ENCODE results near the gene SARS2.
"Not testable (repeated sequence)": the region's sequence is repeated elsewhere in the genome, so short reads cannot be mapped to it uniquely, and the experiment has no call there.

The SARS2 gene, protein sequence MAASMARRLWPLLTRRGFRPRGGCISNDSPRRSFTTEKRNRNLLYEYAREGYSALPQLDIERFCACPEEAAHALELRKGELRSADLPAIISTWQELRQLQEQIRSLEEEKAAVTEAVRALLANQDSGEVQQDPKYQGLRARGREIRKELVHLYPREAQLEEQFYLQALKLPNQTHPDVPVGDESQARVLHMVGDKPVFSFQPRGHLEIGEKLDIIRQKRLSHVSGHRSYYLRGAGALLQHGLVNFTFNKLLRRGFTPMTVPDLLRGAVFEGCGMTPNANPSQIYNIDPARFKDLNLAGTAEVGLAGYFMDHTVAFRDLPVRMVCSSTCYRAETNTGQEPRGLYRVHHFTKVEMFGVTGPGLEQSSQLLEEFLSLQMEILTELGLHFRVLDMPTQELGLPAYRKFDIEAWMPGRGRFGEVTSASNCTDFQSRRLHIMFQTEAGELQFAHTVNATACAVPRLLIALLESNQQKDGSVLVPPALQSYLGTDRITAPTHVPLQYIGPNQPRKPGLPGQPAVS

DNA sequence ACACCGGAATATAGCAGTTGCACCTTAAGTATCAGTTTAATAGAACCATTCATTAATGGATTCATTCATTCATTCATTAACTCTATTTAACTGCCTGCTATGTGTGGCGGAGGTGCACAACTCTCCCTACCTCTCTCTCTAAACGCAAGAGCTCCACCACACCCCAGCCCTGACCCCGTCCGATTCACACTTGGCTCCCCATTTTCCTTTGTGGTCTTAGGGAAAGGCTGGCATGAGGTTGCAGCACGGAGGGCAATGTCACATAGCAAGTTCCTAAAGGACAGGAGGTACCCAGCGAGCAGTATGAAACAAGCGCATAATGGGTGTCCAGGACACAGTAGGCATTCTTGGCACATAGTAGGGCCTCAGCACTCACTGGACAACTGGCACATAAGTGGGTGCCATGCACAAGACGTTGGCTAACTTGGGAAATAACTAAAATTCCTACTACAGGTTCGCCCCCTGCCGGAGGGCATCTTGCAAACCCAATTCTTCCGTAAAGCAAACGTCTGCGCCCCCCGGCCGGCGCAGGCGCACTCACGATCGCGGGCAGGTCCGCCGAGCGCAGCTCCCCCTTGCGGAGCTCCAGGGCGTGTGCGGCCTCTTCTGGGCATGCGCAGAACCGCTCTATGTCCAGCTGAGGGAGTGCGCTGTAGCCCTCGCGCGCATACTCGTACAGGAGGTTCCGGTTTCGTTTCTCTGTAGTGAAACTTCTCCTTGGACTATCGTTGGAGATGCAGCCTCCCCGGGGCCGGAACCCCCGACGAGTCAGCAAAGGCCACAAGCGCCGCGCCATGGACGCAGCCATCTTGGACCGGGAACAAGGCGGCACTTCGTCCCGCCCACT, at the start of gene SARS2:
SARS2 (minus strand) TSS at position 835 of the 847 bp plus-strand sequence; CDS start at position 808, 27 bp downstream.
- DNase-seq (ENCODE audit: low read depth in 2 of 2), result peak; percentile 84 to 86

DNA sequence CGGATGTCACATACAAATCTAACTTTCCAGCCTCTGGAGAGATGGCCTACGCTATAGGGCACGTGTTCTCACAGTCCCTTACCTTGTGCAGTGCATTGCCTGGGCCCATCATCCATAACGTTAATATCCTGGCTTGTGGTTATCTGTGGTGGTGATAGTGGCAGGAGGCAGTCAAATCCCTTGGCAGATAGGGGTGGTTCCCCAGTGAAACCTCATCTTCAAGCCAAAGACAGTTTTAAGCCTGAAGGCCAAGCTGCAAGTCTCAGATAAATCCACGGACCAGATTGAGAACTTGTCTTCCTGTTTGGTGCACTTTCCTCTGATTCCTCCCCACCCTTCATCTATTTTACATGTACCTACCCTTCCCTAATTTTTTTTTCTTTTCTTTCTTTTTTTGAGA, 49.2 kb upstream of the SARS2 start:
- DNase-seq (ENCODE audit: low read depth in 2 of 2), result no peak

DNA sequence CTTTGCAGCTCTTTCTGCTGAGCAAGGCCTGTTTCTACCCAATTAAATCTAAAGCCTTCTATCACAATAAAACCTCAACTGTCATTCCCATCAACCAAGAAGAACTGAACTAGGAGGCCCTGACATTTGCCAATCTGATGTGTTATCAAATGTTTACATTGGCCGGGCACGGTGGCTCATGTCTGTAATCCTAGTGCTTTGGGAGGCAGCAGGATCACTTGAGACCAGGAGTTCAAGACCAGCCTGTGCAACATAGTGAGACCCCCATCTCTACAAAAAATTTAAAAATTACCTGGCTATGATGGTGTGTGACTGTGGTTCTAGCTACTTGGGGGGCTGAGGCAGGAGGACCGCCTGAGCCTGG, 47.7 kb upstream of the SARS2 start:
- DNase-seq (ENCODE audit: low read depth in 2 of 2), result no peak

DNA sequence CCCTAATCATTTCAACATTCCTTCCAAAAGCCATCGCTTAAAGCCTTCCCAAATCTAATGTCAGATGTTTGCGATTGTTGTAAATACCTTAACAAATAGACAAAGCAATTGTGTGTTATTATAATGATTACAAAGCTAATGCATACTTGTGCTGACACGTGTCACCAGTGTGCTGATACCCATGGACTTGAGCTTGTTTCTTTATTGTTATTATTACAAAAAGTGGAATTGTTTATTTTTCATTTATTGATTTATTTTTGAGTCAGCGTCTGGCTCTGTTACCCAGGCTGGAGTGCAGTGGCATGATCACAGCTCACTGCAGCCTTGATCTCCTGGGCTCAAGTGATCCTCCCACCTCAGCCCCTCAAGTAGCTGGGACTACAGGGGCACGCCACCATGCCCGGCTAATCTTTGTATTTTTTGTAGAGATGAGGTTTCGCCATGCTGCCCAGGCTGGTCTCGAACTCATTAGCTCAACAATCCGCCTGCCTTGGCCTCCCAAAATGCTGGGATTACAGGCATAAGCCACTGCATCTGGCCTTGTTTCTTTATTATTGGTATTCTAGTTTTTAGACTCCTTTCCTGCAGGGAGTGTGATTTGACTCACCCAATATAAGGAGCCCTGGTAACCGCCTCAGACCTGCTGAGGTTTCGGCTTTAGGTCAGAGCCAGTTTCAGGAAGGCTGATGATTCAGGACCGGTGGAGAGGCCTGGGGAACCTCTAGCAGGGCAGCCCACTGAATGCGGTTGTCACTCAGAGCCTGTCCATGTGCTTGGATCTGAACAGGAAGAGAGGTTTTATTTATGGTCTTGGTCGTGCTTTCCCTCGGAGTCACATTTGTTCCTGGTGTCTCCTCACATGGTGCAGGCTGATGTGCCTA, 47.1 kb upstream of the SARS2 start:
- peak; percentile 61 to 72 for DNase-seq (ENCODE audit: low read depth in 2 of 2)

DNA sequence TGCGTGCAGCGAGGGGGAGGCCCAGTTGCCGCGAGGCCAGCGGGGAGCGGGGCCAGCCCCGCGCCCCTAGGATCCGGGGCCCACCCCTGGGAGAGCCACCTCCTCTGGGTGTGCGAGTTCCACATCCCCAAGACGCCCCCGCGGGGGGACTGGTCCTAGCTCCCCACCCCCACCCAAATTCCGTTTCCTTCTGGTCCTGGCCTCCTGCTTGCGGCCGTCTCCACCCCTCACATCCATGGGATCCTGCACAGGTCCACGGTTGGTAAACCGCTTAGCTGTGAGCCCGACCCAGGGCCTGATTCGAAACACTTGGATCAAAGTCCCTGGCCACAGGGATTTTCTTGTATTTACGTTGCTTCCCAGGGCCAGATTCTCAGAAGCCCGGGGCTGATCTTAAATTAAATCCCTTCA, 45.3 kb upstream of the SARS2 start:
- DNase-seq (ENCODE audit: low read depth in 2 of 2), result no peak

DNA sequence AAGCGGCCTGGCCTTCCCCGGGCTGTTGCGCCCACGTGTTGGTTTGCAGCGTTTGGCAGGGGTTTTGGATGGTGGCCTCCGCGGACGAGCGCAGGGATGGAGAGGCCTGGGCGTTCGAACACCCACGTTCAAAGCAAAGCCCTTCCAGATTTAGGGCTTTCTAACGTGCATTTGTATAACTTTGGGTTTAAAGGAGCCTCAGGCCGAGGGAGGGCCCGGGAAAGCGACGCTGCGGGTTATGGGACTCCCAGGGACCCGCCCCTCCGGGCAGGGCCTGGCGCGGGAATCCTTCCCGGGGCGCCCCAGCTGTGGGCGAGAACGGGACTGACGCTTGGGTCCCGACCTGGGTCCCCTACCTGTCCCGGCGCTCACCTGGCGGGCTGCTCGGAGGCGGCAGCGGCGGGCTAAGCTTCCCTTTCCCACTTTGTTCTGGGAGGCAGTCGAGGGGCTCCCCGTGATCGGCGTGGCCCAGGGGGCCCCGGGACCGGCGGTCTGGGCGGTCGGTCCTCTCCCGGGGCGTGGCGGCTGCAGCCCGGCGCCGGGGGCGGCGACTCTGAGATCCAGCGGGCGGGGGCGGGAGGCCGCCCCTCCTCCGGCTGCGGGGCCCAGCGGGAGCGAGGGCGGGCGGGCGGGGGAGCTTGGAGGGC, 44.8 kb upstream of the SARS2 start, which contains the start of gene FBXO17:
FBXO17 (minus strand) TSS at position 529 of the 647 bp plus-strand sequence. CDS start 25,423 bp downstream, outside the sequence.
- DNase-seq (ENCODE audit: low read depth in 2 of 2), result no peak

DNA sequence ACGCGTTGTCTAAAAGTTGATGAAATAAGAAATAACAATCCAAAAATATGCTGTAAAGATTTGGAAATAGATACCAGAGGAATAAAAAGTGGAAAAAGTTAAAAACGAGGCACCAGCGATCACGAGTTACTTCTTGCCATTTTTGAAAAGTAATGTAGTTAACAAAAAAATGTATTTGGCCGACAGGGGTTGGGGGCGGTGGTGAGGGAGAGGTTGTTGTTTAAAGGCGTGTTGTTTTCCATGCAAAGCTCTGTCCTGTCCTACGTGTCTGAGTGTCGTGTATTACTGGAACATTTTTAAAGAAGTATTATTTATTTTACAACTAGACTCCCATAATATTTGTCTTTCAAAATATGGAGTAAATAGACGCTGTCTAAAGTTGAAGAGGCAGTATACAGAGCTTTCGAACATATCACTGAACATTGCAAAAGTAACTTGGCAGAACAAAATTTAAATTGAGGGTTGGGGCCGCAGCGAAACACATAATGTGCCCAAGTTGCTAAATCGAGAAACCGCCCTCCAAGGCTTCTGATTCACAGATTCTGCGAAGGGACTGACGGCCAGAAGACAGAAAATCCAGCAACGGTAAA, 44.2 kb upstream of the SARS2 start:
- DNase-seq (ENCODE audit: low read depth in 2 of 2), result no peak

DNA sequence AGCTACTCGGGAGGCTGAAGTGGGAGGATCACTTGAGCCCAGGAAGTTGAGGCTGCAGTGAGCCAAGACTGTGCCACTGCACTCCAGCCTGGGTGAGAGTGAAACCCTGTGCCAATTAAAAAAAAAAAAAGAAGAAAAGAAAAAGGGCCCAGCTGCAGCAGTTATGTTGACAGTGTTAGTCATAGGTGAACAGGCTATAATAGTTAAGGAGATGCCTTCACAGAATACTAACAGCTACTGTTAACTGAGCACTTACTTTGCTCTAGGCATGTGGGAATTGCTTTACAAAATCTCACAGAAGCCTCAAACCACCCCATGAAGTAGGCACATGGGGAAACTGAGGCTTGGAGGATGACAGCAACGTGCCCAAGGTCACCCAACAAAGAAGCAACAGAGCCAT, 41.1 kb upstream of the SARS2 start:
- DNase-seq (ENCODE audit: low read depth in 2 of 2), result no peak

DNA sequence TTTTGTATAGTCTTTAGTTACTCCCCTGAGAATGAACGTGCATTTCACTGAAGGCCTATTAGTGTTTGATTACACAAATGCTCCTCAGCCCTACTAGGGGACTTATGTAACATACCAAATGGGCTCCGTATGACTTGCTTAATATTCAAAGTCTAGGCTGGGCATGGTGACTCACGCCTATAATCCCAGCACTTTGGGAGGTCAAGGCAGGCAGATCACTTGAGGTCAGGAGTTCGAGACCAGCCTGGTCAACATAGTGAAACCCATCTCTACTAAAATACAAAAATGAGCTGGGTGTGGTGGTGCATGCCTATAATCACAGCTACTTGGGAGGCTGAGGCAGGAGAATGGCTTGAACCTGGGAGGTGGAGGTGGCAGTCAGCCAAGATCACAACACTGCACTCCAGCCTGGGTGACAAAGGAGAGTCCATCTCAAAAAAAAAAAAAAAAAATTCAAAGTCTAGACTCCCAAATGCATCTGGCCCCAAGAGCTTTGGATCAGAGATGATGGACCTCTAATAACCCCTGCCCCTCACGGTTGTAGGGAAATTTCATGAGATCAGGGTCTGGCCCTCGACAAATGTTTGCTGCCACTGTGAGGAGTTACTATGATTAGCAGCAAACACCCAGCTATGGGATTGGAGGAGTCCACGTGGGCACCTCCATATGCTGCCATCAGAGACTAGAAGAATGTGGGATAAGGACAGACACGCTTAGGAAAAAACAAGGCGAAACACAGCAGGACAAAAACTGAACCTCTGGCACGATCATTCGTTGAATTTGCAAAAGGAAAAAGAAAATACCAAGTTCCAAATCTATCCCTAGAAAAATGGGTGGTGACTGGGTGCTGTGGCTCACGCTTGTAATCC, 40.3 kb upstream of the SARS2 start:
- DNase-seq (ENCODE audit: low read depth in 2 of 2), result no peak

DNA sequence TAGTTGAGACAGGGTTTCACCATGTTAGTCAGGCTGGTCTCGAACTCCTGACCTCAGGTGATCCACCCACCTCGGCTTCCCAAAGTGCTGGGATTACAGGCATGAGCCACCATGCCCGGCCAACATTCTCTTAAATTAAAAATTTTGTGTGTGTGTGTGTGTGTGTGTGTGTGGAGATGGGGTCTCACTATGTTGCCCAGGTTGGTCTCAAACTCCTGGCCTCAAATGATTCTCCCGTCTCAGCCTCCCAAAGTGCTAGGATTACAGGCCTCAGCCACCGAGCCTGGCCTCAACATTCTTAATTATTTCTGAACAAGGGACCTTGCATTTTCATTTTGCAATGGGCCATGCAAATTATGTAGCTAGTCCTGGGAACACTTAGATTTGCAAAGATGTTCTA, 35.6 kb upstream of the SARS2 start:
- DNase-seq (ENCODE audit: low read depth in 2 of 2), result not testable (repeated sequence)

DNA sequence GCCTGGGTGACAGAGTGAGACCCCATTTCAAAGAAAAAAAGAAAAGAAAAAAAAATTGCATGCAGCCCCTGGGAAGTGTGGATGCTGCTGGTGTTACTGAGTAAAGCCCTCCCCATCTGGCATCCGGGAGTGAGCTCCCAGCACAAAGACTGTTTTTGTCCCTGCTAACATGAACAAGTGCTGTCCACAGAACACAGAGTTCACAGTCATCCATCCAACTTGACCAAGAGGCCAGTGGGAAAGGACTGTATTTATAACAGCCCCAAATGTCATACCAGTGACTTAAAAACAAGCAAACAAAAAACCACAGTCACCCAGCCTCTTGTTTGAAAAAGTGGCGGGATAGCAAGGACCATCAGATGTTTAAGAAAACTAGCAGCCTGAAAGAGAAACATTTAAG, 34.2 kb upstream of the SARS2 start:
- no peak for DNase-seq (ENCODE audit: low read depth in 2 of 2)

DNA sequence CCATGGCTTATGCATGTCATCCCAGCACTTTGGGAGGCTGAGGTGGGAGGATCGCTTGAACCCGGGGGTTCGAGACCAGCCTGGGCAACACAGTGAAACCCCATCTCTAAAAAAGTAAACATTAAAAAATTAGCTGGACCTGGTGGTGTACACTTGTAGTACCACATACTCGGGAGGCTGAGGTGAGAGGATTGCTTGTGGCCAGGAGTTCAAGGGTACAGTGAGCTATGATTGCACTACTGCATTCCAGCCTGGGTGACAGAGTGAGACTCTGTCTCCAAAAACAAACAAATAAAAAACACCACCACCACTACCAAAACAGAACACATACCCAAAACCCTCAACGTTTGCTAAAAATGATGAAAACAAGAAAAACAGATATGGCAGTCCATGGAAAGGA, 29.1 kb upstream of the SARS2 start:
- DNase-seq (ENCODE audit: low read depth in 2 of 2), result no peak

DNA sequence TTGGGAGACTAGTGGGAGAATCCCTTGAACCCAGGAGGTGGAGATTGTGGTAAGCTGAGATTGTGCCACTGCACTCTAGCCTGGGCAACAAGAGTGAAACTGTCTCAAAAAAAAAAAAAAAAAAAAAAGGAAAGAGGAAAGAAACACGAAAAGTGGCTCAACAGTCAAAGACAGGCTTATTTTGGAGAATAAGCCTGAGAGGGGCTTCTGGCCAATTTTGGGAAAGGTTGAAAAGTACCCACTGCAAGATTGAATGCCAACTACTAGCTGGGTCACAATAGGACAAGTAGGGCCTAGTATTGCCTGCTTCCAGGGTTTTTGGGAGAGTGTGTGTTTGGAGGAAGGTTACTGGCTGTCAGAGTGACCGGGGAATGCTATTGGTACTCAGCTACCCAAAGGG, 27.7 kb upstream of the SARS2 start:
- DNase-seq (ENCODE audit: low read depth in 2 of 2), result no peak

DNA sequence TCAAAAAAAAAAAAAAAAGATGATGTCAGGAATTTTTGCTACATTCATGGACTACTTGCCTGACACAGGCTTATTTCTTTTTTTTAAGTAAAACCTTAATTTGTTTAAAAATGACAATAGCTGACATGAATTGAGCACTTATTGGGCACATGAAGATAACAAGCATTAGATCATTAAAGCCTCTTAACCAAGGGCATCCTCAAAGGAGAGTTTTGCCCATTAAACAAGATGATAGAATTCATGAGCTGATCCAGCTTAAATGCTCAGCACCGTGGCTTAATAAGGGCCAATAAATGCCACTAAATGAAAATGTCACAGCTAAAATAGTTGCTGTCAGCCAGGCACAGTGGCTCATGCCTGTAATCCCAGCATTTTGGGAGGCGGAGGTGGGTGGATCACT, 25.7 kb upstream of the SARS2 start:
- no peak for DNase-seq (ENCODE audit: low read depth in 2 of 2)

DNA sequence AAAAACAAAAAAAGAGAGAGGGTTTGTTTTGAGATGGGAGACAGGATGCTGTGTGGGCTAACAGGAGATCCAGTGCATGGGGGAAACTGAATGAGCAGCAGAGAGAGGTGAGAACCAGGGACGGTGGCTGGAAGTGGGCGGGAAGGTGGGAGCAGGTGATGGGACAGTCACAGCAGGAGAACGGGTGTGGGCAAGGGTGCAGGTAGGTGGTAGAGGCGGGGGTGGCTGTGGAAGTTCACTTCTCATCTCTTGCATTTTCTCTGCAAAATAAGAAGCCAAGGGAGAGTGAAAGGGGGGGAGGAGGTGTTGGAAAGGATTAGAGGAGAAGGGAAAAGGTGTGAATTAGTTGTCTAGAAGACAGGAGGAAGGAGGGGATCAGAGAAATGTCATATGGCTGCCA, 23.1 kb upstream of the SARS2 start:
- no peak for DNase-seq (ENCODE audit: low read depth in 2 of 2)

DNA sequence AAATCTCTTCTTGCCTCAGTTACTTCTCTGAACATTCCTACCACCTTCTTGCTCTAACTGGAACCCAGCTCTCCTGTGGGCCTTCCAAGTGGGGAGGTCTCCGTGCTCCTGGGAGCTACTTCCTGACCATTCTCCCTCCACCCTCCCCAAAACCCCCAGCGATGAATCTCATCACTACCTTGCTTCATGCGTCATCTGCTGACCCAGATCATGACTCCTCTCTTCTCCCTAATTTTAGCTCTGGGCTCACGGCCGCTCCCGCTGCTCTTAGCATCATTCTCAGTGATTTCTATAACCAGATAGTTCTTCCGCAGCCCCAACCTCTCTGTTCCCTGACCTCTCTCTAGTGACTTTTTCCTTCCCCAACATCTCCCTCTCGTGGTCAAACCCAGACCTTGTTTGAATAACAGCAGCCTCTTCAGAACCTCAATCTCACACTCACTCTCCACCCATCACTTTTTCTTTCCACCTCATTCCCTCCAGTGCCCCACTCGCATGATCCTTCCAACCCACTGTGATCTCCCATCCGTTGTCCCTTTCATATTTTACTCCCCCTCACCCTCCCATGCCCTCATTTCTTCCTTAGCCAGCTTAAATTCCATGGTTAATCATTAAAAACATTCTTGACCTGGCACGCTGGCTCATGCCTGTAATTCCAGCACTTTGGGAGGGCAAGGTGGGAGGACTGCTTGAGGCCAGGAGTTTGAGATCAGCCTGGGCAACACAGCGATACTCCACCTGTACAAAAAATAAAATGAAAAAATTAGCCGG, 22.0 kb upstream of the SARS2 start:
- DNase-seq (ENCODE audit: low read depth in 2 of 2), result no peak

DNA sequence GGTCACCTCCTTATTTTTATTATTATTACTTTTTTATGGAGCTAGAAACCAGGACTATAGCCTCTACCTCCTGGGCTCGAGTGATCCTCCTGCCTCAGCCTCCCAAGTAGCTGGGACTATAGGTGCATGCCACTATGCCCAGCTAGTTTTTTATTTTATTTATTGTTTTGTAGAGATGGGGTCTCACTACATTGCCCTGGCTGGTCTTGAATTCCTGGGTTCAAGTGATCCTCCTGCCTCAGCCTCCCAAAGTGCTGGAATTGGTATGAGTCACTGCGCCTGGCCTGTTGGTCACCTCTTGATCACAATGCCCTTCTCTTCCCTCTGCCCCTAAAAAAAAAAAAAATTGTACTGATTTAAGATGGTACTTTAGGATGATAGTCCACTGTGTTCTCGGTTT, 20.6 kb upstream of the SARS2 start:
- no peak for DNase-seq (ENCODE audit: low read depth in 2 of 2)

DNA sequence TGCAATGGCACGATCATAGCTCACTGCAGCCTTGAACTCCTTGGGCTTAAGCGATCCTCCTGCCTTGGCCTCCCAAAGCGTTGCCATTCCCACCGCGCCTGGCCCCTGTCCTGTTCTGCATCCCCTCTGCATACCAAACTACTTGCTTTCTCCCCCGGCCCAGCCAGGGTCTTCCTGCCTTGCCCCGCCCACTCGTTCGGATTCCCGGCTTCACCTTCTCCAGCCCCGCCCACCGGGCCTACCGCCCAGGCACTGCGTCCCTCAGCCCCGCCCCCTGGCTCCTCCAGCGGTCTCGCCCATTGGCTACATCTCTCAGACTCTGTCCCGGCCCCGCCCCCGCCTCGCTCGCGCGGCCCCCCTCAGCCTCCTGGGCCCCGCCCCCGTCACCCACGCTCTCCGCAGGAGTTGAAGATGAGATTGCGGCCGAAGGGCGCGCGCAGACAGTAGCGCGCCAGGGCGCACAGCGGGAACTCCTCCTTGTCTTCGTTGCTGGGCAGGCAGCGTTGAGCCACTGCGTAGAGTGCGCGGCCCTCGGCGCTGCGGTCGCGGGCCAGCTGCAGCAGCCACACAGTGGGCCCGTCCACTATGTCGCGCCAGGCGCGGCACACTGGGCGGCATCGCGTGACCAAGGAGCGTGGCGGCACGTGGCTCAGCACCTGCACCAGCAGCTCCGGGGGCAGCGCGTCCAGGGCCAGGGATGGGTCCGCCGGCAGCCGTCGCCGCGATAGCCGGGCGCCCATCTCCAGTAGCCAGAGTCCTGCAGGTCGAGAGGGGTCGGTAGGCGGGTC, 19.2 kb upstream of the SARS2 start:
- DNase-seq (ENCODE audit: low read depth in 2 of 2), result peak; percentile 78 to 90
